Measurements from ENCODE around the gene FAM135A. TPM values are rescaled to one million over a fixed set of nuclear protein-coding genes. Genes with fewer than 3 reads are reported as not detected.

FAM135A gene
- total and polyA plus RNA-seq, 4 donors = 2.7 to 15.6 (median 5.8) TPM

DNA sequence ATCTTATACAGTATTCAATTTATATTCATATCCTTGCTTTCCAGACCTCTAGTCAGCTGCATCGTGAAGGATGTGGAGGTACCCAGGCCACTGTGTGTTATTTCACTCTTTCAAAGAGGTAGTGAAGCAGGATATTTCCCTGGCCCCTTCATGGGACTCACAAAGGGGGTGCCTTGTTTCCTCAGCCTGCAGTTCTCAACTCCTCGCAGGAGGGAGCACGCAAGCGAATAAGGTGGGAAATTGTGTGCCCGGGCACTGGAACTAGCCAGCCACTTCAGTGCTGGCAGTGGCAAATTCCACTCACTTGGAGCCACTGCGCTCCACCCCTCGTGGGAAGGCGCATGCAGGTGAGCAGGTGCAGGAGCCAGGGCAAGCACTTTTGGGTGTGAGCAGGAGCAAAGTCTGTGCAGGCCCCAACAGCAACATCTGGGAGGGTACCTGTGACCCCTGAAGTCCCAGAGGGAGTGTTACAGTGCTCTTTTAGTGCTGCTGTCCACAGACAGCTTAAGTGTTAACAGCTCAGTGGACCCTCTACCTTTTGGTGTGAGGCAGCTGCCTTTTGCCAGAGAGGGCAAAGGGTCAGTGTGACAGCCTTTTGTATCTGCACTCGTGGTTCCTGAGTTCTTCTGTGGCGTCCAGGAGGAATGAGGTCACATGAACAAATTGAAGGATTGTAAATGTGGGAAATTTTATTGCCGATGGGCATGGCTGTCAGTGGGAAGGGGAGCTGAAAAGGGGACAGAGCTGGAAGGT is 49.4 kb upstream of the FAM135A start:
- no peak overlapping the region for H3K9ac ChIP-seq (ENCODE audit: low read depth in 1 of 2, low read length in 2 of 2)
- H3K4me3 ChIP-seq (ENCODE audit: low read depth in 1 of 3, low read length in 3 of 3) = no peak overlapping the region
- H3K27me3 ChIP-seq (ENCODE audit: control insufficient read depth in 4 of 4, insufficient read depth in 4 of 4, low read length in 3 of 4) = no peaks in the 10 kb centered on the region
- 72% methylated on average over 11 of the region's 11 CpGs for WGBS
- no peaks in the 10 kb centered on the region for H3K4me1 ChIP-seq (ENCODE audit: control insufficient read depth in 4 of 4, insufficient read depth in 4 of 4, low read length in 3 of 4)
- H3K27ac ChIP-seq (ENCODE audit: low read depth in 1 of 2, low read length in 2 of 2) = no peak overlapping the region
- TF ChIP-seq NR2F2 (IDR thresholded peaks at IDR 0.05) (no peak), HNF4G (IDR thresholded peaks at IDR 0.05) (no peak), HNF4A (conservative IDR thresholded peaks at IDR 0.05) (no peak), FOXA2 (IDR thresholded peaks at IDR 0.05) (no peak), EGR1 (IDR thresholded peaks at IDR 0.05; ENCODE audit: low read depth in 2 of 2) (no peak), RAD21 (IDR thresholded peaks at IDR 0.05) (no peak), YY1 (IDR thresholded peaks at IDR 0.05) (no peak), RXRA (IDR thresholded peaks at IDR 0.05) (no peak), TAF1 (conservative IDR thresholded peaks at IDR 0.05) (no peak), SP1 (IDR thresholded peaks at IDR 0.05) (no peak)
- TF ChIP-seq, protein P1, sequence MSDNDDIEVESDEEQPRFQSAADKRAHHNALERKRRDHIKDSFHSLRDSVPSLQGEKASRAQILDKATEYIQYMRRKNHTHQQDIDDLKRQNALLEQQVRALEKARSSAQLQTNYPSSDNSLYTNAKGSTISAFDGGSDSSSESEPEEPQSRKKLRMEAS (IDR thresholded peaks at IDR 0.05) = no peak
- TF ChIP-seq, protein P2, sequence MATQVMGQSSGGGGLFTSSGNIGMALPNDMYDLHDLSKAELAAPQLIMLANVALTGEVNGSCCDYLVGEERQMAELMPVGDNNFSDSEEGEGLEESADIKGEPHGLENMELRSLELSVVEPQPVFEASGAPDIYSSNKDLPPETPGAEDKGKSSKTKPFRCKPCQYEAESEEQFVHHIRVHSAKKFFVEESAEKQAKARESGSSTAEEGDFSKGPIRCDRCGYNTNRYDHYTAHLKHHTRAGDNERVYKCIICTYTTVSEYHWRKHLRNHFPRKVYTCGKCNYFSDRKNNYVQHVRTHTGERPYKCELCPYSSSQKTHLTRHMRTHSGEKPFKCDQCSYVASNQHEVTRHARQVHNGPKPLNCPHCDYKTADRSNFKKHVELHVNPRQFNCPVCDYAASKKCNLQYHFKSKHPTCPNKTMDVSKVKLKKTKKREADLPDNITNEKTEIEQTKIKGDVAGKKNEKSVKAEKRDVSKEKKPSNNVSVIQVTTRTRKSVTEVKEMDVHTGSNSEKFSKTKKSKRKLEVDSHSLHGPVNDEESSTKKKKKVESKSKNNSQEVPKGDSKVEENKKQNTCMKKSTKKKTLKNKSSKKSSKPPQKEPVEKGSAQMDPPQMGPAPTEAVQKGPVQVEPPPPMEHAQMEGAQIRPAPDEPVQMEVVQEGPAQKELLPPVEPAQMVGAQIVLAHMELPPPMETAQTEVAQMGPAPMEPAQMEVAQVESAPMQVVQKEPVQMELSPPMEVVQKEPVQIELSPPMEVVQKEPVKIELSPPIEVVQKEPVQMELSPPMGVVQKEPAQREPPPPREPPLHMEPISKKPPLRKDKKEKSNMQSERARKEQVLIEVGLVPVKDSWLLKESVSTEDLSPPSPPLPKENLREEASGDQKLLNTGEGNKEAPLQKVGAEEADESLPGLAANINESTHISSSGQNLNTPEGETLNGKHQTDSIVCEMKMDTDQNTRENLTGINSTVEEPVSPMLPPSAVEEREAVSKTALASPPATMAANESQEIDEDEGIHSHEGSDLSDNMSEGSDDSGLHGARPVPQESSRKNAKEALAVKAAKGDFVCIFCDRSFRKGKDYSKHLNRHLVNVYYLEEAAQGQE (IDR thresholded peaks at IDR 0.05) = no peak
- TF ChIP-seq, protein P3, sequence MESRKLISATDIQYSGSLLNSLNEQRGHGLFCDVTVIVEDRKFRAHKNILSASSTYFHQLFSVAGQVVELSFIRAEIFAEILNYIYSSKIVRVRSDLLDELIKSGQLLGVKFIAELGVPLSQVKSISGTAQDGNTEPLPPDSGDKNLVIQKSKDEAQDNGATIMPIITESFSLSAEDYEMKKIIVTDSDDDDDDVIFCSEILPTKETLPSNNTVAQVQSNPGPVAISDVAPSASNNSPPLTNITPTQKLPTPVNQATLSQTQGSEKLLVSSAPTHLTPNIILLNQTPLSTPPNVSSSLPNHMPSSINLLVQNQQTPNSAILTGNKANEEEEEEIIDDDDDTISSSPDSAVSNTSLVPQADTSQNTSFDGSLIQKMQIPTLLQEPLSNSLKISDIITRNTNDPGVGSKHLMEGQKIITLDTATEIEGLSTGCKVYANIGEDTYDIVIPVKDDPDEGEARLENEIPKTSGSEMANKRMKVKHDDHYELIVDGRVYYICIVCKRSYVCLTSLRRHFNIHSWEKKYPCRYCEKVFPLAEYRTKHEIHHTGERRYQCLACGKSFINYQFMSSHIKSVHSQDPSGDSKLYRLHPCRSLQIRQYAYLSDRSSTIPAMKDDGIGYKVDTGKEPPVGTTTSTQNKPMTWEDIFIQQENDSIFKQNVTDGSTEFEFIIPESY (IDR thresholded peaks at IDR 0.05) = no peak
- DNase-seq (ENCODE audit: low spot score) = no peak
- H3K36me3 ChIP-seq (ENCODE audit: control insufficient read depth in 4 of 4, insufficient read depth in 3 of 4, low read depth in 1 of 4, low read length in 3 of 4) = no peaks in the 10 kb centered on the region
- H3K9me3 ChIP-seq (ENCODE audit: control insufficient read depth in 4 of 4, low read length in 3 of 4) = no peaks in the 10 kb centered on the region

- WGBS = 17% methylated on average over 5 of the region's 5 CpGs
- Histone ChIP-seq H3K9me3 (ENCODE audit: control insufficient read depth in 4 of 4, low read length in 3 of 4) (no peaks in the 10 kb centered on the region), H3K4me3 (ENCODE audit: low read depth in 1 of 3, low read length in 3 of 3) (no peak overlapping the region), H3K27ac (ENCODE audit: low read depth in 1 of 2, low read length in 2 of 2) (no peak overlapping the region), H3K9ac (ENCODE audit: low read depth in 1 of 2, low read length in 2 of 2) (no peak overlapping the region), H3K4me1 (ENCODE audit: control insufficient read depth in 4 of 4, insufficient read depth in 4 of 4, low read length in 3 of 4) (peaks cover 0 to 4% (median 0%) of the 10 kb centered on the region in 4 donors), H3K36me3 (ENCODE audit: control insufficient read depth in 4 of 4, insufficient read depth in 3 of 4, low read depth in 1 of 4, low read length in 3 of 4) (no peaks in the 10 kb centered on the region), H3K27me3 (ENCODE audit: control insufficient read depth in 4 of 4, insufficient read depth in 4 of 4, low read length in 3 of 4) (no peaks in the 10 kb centered on the region)
- TF ChIP-seq, protein P4, sequence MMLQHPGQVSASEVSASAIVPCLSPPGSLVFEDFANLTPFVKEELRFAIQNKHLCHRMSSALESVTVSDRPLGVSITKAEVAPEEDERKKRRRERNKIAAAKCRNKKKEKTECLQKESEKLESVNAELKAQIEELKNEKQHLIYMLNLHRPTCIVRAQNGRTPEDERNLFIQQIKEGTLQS (IDR thresholded peaks at IDR 0.05) = no peak
- TF ChIP-seq, protein P5, sequence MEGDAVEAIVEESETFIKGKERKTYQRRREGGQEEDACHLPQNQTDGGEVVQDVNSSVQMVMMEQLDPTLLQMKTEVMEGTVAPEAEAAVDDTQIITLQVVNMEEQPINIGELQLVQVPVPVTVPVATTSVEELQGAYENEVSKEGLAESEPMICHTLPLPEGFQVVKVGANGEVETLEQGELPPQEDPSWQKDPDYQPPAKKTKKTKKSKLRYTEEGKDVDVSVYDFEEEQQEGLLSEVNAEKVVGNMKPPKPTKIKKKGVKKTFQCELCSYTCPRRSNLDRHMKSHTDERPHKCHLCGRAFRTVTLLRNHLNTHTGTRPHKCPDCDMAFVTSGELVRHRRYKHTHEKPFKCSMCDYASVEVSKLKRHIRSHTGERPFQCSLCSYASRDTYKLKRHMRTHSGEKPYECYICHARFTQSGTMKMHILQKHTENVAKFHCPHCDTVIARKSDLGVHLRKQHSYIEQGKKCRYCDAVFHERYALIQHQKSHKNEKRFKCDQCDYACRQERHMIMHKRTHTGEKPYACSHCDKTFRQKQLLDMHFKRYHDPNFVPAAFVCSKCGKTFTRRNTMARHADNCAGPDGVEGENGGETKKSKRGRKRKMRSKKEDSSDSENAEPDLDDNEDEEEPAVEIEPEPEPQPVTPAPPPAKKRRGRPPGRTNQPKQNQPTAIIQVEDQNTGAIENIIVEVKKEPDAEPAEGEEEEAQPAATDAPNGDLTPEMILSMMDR (IDR thresholded peaks at IDR 0.05; ENCODE audit: low read depth, low read length, missing input control) = peak; percentile 86
- TF ChIP-seq, protein P3 (IDR thresholded peaks at IDR 0.05) = no peak
- no peak for TF ChIP-seq YY1 (IDR thresholded peaks at IDR 0.05)
- peak; percentile 78 to 90 for TF ChIP-seq RAD21 (IDR thresholded peaks at IDR 0.05)
- DNase-seq (ENCODE audit: low spot score) = peak; percentile 71
Observed at GRCh38 chr6:70369332-70369950, 43.9 kb upstream of the FAM135A start.

Measured in liver (tissue), 9 donors.